ENCODE measurements around the gene PRDX1.
"Not testable (repeated sequence)": the region's sequence is repeated elsewhere in the genome, so short reads cannot be mapped to it uniquely, and the experiment has no call there.

PRDX1 gene

DNA sequence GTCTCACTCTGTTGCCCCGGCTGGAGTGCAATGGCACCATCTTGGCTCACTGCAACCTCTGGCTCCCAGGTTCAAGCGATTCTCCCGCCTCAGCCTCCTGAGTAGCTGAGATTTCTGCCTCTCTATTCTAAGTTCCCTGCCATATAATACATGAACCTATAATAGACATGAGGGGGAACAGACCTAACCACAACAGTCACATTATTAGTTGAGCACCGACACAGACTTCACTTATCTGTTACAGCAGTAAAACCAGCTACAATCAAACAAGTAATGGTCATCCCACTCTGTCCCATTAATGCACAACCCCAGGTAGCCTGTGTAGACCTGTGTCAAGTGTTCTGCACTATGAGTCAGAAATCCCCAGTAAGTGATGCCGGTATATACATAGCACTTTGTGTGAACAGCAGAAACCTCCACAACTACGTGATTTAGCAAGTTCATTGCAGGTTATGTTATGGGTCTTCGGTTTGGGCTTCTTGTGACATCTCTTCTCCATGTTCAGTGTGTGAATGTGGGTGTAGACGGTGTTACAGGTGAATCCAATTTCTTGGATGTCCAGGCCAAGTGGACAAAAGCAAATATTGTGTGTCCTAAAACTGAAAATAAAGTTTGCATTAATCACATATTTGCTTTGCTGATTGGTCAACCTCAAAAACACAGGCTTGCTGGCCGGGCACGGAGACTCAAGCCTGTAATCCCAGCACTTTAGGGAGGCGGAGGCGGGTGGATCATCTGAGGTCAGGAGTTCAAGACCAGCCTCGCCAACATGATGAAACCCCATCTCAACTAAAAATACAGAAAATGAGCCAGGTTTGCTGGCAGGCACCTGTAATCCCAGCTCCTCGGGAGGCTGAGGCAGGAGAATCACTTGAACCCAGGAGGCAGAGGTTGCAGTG, 18.0 kb downstream of the PRDX1 start:
- no peak for DNase-seq (ENCODE audit: low read depth, low spot score)

DNA sequence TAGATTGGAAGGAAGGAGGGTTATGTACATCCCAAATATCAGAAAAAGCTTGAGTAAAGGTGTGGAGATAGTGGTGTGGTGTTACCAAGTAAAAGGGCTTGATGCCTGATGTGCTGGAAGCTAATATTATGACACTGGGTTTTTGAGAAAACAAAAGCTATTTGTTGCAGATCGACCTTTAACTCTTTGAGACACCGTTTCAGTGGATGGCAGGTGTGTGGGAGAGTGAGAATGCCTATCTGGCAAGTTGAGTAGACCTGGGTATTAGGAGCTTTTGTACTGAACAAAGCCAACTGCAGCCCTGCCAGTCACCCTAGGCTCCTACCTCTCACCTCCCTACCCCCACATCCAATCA, 20.2 kb downstream of the PRDX1 start:
- DNase-seq (ENCODE audit: low read depth, low spot score), result no peak

DNA sequence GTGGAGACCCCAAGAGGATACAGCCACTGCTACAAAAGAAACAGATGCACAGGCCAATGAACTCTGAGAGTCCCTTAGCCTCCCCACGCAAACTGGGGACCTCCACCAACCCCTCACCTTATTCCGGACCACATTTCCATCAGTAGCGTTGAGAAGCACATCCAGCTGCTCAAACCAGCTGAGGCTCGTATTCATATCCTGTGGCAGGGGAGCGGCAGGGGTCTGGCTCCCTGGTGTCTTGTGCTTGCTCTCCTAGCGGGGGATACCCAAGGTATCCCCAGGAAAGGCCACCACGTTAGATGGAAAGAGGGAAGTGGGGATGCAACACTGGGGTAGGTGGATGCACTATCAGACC, 22.3 kb downstream of the PRDX1 start:
- no peak for DNase-seq (ENCODE audit: low read depth, low spot score)

DNA sequence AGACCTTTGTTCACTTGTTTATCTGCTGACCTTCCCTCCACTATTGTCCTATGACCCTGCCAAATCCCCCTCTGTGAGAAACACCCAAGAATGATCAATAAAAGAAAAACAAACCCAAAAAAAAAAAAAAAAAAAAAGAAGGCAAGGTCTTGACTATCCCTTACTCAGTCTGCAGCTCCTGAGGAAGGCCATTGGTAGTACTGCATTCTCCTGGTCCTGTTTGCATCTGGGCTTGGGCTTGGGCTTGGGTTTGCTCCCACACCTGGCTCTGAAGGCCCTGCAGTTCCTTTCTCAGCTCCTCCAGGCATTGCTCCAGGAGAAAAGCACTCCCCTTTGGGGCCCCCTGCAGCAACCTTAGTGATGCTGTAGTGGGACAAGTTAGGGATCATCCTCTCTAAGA, 23.4 kb downstream of the PRDX1 start:
- no peak for DNase-seq (ENCODE audit: low read depth, low spot score)

DNA sequence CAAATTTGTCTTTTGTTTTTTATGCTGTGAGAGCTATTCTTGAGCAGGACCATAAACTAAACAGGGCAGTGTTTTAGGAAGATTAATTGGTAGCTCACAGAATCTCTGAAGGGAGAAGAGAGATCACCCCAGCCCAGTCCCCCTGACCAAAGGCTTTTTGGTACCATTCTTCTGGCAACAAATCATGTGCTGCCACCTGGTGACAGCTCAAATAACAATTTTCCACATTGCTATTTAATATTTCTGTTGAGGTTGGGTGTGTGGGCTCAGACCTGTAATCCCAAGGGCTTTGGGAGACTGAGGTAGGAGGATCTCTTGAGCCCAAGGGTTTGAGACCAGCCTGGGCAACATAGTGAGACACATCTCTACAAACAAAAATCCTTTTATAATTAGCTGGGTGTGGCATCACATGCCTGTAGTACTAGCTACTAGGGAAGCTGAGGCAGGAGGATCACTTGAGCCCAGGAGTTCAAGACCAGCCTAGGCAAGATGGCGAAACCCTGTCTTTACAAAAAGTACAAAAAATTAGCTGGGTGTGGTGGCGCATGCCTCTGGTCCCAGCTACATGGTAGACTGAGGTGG, 28.5 kb downstream of the PRDX1 start:
- no peak for DNase-seq (ENCODE audit: low read depth, low spot score)

DNA sequence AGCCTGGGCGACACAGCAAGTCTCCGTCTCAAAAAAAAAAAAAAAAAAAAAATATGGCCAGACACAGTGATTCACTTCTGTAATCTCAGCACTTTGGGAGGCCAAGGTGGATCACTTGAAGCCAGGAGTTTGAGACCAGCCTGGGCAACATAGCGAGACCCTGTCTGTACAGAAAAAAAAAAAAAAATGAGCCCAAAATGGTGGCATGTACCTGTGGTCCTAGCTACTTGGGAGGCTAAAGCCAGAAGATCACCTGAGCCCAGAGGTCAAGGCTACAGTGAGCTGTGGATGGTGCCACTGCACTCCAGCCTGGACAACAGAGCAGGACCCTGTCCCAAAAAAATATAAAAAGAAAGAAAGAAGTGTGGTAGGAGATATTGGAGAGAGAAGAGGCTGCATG, 29.0 kb downstream of the PRDX1 start:
- no peak for DNase-seq (ENCODE audit: low read depth, low spot score)

DNA sequence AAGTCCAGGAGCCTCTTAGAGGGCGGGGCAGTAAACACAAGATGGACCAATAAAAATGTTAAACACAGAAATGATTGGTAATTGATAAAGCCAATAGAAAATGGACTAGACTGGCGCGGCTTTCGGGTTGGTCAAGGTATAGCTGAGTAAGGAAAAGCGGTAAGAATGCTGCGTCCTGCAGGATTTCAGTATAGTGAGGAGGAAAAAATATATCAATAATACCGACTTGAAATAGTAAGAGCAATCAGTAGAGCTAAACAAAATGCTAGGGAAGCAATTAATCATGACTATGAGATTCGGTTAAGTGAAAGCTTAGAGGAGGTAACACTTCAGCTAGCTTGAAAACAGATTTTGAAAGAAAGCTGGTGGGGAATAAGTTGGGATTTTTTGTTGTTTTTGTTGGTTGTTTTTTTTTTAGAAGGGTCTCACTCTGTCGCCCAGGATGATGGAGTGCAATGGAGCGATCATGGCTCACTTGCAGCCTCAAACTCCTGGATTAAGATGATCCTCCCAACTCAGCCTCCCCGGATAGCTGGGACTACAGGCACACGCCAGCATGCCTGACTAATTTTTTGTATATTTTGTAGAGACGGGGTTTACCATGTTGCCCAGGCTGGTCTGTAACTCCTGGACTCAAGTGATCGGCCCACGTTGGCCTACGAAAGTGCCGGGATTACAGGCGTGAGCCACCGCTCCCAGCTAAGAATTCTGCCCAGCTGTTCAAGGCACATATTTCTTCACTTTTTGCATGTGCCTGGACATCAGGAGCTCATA, 30.0 kb downstream of the PRDX1 start:
- DNase-seq (ENCODE audit: low read depth, low spot score), result no peak

DNA sequence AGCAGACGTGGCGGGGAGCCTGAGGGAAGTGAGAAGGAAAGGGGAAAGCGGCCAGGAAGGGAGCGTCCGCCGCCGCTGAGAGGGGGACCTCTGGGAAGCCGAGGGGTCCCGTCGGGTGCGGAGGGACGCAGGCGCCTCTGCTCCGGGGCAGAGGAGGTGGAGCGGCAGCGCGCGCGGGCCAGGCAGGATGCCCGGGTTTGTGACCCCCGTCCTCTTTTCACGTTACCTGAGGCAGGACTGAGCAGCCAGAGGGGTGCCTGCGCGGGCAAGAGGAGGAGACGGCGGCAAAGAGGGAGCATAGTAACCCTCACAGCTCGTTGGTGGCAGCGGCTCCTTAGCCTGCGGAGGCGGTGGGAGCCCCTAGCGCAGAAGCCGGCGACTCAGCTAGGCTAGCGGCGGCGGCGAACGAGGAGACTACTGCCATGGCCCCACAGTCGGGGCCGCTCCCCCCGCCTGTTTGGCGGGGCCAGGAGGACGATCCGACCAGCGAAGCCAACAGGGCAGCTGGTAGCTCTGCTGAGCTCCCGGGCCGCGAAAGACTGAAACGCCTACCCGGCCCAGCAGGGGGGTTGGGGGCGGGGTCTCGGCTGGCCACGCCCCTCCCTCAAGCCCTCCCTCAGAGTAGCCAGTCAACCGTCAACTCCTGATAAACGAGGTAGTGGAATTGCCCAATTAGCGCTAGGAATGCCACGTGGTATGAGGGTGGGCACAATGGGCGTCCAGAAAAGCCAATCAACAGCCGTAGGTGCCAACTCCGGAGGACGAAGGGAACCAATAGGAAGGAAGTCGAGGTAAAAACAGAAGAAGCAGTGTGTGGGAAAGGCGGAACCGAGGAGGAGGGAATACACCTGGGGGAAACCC, 30.8 kb downstream of the PRDX1 start, which contains the start of gene TESK2:
Gene TESK2, minus strand, starts transcription at position 538 of the 861 bp plus-strand sequence. CDS start 33,378 bp downstream, outside the sequence.
- peak; percentile 99 for DNase-seq (ENCODE audit: low read depth, low spot score)

DNA sequence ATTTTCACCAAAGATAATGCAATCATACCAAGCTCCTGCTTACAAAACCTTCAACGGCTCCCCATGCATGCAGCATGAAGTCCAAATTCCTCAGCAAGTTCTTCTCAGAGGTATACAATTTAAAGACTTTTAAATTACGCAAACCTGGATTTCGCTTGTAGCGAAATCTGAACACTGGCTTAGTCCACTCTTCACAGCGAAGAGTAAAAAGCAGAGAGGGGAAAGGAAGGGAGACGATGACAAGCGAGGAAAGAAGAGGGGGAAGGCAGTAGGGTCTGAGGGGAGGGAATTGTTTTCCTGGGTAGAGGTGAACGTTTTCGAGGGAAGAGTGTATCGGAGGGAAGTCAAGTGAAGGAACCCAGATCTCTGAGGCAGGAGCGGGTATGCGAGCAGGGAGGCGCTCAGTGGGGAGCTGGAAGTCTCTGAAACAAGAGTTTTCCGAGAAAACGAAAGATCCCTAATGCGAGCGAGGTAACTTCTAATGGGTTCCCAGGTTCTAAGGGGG, 31.5 kb downstream of the PRDX1 start:
- DNase-seq (ENCODE audit: low read depth, low spot score), result no peak

DNA sequence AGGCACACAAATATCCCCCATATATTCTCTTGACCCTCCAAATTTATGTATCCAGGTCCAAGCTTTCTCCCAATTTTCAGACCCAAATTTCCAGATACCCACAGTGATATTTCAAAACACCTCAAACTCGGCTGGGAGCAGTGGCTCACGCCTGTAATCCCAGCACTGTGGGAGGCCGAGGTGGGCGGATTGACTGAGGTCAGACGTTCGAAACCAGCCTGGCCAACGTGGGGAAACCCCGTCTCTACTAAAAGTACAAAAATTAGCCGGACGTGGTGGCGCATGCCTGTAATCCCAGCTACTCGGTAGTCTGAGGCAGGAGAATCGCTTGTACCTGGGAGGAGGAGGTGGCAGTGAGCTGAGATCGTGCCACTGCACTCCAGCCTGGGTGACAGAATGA, 32.3 kb downstream of the PRDX1 start:
- DNase-seq (ENCODE audit: low read depth, low spot score), result not testable (repeated sequence)

DNA sequence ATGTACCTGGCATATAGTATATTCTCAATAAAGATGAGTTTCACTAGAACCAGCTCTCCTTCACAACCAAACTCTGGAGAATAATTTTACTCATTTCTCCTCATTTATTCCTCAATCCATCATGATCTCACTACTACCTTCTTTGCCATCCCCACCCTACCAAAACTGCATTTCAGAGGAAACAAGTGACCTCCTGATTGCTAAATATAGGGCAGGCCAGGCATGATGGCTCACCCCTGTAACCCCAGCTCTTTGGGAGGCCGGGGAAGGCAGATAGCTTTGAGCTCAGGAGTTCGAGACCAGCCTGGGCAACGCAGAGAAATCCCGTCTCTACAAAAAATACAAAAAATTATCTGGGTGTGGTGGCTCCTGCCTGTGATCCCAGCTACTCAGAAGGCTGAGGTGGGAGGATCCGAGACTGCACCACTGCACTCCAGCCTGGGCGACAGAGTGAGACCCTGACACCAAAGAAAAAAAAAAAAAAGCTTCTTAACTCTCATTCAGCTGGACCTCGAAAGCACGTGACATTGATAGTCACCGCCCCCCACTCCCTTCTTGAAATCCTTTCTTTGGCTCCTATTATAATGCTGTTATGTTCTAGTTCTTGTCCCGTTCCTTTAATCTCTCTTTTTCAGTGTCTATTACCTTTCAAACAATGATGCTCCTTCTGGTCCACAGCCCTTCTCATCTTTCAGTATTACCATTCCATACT, 32.9 kb downstream of the PRDX1 start:
- no peak for DNase-seq (ENCODE audit: low read depth, low spot score)

DNA sequence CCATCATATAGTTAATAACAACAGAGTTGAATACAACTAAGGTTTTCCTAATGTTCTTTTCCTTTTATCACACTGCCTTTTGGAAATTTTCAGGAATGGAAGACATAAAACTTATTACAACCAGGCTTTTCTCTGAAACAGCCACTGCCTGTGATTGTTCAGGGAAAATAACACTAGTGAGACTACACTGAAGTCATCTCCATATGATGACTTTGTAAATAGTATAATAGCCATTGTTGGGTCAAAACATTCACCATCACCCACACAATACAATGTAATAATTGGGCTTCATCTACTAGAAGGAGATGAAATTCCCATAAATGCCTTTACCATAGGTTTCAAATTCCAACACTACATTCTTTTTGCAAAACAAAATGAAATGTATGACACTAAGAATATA, 35.7 kb downstream of the PRDX1 start:
- no peak for DNase-seq (ENCODE audit: low read depth, low spot score)

DNA sequence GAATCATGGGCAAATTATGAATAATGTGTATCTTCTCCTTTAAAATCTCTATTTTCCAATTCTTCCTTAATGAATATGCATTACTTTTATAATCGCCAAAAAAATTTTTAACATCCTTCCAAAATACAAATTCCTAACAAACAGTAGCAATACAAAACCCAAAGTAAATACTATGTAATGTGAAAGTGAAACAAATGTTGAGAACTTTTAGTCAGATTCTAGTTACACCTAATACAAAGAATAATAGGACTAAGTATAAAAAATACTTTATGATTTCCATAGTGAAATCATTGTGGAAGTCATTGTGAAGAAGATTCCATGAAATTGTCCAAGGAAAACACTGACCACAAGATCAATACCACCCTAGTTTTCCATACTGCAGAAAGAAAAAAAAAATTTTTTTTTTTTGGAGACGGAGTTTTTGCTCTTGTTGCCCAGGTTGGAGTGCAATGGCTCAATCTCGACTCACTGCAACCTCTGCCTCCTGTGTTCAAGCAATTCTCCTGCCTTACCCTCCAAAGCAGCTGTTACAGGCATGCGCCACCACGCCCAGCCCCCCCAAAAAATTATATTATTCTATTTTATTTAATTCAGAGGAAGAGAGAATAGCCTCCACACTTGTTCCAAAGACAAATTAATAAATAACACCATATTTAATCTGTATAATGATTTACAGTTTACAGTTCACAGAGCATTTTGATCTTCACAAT, 42.5 kb downstream of the PRDX1 start:
- no peak for DNase-seq (ENCODE audit: low read depth, low spot score)

DNA sequence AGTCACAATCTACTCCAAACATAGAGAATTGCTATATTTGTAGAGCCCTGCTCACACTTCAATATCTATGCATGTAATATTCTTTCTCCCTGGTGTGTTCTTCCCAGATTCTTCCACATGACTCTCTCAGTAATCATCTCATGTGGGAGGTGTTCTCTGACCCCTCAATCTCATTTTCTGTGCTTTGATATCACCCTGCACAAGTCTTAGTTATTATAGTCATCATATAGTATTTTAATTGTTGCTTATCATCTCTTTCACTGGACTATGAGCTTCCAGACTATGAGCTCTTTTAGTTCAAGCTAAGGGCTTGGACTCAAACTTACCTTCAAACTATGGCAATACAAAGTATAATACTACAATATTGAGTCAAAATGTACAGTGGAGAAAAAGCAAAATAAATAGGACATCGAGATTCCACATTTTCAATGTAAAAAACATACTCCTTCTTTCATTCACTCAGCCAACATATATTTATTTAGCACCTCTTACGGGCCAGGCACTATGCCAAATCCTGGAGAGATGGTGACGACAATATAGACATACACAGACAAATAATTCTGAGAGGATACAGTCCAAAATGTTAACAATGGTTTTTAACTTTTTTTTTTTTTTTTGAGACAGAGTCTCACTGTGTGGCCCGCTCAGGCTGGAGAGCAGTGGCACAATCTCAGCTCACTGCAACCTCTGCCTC, 43.4 kb downstream of the PRDX1 start:
- DNase-seq (ENCODE audit: low read depth, low spot score), result no peak

DNA sequence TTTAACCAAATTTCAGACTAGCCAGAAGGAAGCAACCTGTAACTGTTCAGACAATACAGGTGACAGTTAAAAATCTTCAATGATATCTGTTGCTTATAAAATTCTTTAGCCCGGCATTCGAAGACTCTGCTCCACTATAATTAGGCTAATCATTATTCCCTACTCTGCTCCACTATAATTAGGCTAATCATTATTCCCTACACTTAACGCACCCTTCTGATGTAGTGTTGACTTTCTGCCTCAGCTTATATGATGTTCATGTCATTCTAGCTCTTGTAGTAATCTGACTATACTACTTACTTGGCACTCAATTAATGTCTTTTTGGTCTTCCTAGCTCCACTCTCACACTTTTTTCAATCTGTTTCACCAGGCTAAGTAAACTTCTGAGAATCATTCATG, 44.0 kb downstream of the PRDX1 start:
- no peak for DNase-seq (ENCODE audit: low read depth, low spot score)

DNA sequence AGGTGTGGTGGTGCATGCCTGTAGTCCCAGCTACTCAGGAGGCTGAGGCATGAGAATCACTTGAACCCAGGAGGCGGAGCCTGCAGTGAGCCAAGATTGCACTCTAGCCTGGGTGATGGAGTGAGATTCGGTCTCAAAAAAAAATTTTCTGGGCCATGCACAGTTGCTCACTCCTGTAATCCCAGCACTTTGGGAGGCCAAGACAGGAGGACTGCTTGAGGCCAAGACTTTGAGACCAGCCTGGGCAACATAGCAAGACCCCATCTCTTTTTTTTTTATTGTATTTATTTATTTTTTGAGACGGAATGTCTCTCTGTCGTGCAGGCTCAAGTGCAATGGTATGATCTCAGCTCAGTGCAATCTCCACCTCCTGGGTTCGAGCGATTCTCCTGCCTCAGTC, 47.5 kb downstream of the PRDX1 start:
- DNase-seq (ENCODE audit: low read depth, low spot score), result not testable (repeated sequence)

DNA sequence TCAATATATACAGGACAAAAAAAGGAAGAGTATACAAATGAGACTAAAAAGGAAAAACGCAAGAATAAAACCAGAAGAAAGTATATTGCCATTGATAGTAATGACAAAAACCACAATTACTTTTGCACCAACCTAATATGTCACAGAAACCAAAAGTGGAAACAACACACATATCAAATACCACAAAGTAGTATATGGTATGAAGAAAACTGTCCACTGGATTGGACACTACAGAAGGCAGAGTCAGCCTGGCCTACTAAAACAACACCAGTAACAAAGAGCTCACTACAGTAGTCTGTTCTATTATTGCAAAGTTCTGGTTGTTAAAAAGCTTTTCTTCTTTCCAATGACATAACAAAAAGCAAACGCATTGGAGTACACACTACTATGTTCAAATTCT, 48.4 kb downstream of the PRDX1 start:
- DNase-seq (ENCODE audit: low read depth, low spot score), result no peak

DNA sequence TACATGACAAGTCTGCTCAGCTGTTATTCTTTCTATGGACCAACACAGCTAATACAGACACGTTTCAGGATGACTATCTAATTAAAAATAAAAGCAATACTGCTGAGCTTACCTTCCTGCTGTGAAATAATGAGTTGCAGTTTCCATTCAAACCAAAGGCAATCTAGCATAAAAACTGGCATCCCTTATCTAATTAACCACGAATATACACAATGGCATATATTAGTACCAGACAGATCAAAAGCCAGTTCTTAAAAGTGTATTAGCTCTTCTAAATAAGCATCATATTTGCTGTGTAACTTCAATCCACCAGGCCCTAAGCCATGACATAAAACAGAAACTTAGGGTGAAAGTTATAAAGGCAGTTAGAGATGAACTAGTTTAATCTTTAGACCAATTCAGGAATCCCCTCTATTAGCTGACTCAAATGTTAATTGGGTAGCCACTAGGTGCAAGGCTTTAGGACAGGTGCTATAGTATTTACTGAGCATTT, 51.3 kb downstream of the PRDX1 start:
- DNase-seq (ENCODE audit: low read depth, low spot score), result no peak

DNA sequence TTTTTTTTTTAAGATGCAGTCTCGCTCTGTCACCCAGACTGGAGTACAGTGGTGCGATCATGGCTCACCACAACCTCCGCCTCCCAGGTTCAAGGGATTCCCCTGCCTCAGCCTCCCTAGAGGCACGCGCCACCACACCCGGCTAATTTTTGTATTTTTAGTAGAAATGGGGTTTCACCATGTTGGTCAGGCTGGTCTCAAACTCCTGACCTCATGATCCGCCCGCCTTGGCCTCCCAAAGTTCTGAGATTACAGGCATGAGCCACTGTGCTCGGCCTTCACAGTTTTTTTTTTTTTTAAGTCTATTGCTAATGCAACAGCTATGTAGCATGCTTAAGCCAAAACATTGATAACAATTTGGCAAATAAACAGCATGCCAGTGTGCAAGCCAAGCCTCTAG, 54.3 kb downstream of the PRDX1 start:
- DNase-seq (ENCODE audit: low read depth, low spot score), result not testable (repeated sequence)
